ENCODE results near the gene FZD7. TPM values are rescaled to one million over a fixed set of nuclear protein-coding genes. Genes with fewer than 3 reads are reported as not detected.
A peak's percentile ranks its signal among the peaks of the same experiment; 100 is the strongest.

Gene FZD7
- total RNA-seq, 1 experiment from 2014 or later = 4.8 TPM

DNA sequence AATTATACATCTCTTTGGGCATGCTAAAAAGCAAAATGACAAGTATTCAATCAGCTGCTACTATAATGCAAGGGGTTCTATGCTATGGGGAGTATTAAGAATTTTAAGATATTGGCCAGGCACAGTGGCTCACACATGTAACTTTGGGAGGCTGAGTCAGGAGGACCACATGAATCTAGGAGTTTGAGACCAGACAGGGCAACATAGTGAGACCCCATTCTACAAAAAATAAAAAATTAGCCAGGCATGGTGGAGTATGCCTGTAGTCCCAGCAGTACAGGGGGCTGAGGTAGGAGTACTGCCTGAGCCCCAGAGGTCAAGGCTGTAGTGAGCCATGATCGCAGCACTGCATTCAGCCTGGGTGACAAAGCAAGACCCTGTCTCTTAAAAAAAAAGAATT is 33.9 kb downstream of the FZD7 start:
- no peak overlapping the region for H3K9ac ChIP-seq (ENCODE audit: low read length)
- TF ChIP-seq, protein P1, sequence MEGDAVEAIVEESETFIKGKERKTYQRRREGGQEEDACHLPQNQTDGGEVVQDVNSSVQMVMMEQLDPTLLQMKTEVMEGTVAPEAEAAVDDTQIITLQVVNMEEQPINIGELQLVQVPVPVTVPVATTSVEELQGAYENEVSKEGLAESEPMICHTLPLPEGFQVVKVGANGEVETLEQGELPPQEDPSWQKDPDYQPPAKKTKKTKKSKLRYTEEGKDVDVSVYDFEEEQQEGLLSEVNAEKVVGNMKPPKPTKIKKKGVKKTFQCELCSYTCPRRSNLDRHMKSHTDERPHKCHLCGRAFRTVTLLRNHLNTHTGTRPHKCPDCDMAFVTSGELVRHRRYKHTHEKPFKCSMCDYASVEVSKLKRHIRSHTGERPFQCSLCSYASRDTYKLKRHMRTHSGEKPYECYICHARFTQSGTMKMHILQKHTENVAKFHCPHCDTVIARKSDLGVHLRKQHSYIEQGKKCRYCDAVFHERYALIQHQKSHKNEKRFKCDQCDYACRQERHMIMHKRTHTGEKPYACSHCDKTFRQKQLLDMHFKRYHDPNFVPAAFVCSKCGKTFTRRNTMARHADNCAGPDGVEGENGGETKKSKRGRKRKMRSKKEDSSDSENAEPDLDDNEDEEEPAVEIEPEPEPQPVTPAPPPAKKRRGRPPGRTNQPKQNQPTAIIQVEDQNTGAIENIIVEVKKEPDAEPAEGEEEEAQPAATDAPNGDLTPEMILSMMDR (conservative IDR thresholded peaks at IDR 0.05; ENCODE audit: low read depth, low read length) = no peak
- TF ChIP-seq EZH2 (IDR thresholded peaks at IDR 0.05; ENCODE audit: low read length, unreplicated experiment) = no peak
- TF ChIP-seq EZH2phosphoT487 (IDR thresholded peaks at IDR 0.05; ENCODE audit: borderline replicate concordance, low read length) = no peak
- H3K9me2 ChIP-seq (replicated peaks; ENCODE audit: low read length) = no peaks in the 10 kb centered on the region
- POLR2A ChIA-PET (ENCODE audit: unreplicated experiment) = no interaction called here
- H2AFZ ChIP-seq (ENCODE audit: low read length) = no peak overlapping the region
- no peaks in the 10 kb centered on the region for H3K36me3 ChIP-seq (ENCODE audit: low read depth, low read length)
- no peaks in the 10 kb centered on the region for H3K79me2 ChIP-seq (ENCODE audit: low read length)
- H3K4me2 ChIP-seq (ENCODE audit: low read length) = no peak overlapping the region
- CTCF ChIA-PET = no interaction called here
- intact Hi-C loops (cut with micrococcal nuclease) = no loop called here
- no peaks in the 10 kb centered on the region for H3K27me3 ChIP-seq (ENCODE audit: low read length)
- H3K27ac ChIP-seq (ENCODE audit: low read length) = no peak overlapping the region
- no peak for DNase-seq
- H3K9me3 ChIP-seq (ENCODE audit: low read length) = no peaks in the 10 kb centered on the region
- H3F3A ChIP-seq (ENCODE audit: low read length, unreplicated experiment) = no peaks in the 10 kb centered on the region
- no peaks in the 10 kb centered on the region for H4K20me1 ChIP-seq (ENCODE audit: low read length)
- H3K4me1 ChIP-seq (ENCODE audit: insufficient read depth, low read length) = peaks cover 11% of the 10 kb centered on the region
- no TSS peak for BruUV-seq (replicated peaks)
- no peak for ATAC-seq
- H3K4me3 ChIP-seq (ENCODE audit: low read length) = no peak overlapping the region

DNA sequence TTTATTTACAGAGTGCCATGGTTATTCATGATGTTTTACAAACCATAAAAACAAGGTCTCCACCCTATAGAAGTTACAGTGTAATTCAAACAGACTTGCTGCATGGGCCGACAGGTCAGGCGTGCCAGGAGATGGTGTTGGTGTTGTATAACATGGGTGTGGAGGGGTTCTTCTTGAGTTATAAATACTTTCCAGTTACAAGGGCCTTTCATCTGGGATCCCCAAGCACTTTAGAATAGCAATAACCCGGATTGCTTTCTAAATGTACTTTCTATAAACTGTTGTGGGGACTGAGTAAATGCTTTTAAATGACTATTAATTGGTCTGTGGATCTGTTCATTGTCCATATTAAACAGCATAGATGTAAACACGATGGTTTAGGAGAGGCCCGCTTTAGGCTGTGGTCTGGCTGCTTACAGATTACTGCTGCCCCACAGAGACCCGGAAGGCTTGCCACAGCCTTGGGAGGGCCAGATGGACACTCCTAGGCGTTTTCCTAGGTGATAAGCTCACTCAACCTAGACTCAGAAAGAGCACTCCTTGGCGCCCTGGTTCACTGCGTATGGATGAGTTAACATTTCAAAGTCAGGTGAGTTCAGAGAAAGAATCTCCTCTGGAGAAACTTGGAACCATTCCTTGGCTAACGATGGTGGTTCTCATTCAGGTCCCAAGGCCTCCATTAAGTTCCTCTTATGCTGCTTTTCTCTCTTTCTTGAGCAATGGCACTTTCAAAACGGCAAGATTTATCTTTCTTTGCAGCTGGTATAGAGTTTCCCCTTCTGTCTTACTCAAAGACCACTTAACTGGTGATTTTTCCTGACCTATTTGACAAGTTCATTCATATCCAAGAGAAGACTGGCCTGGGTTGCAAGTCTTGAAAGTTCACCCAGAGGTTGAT is 35.8 kb downstream of the FZD7 start:
- Histone ChIP-seq H3K4me1 (ENCODE audit: insufficient read depth, low read length) (peaks cover 5% of the 10 kb centered on the region; the same call in 1 of the 2 replicates), H3K9me2 (replicated peaks; ENCODE audit: low read length) (no peaks in the 10 kb centered on the region), H3K9me3 (ENCODE audit: low read length) (no peaks in the 10 kb centered on the region), H3K4me2 (ENCODE audit: low read length) (no peak overlapping the region), H3K27ac (ENCODE audit: low read length) (no peak overlapping the region), H3K27me3 (ENCODE audit: low read length) (no peaks in the 10 kb centered on the region), H2AFZ (ENCODE audit: low read length) (no peak overlapping the region), H3K9ac (ENCODE audit: low read length) (no peak overlapping the region), H3K36me3 (ENCODE audit: low read depth, low read length) (no peaks in the 10 kb centered on the region), H4K20me1 (ENCODE audit: low read length) (no peaks in the 10 kb centered on the region), H3F3A (ENCODE audit: low read length, unreplicated experiment) (no peaks in the 10 kb centered on the region), H3K79me2 (ENCODE audit: low read length) (no peaks in the 10 kb centered on the region), H3K4me3 (ENCODE audit: low read length) (no peak overlapping the region)
- TF ChIP-seq, protein P1 (conservative IDR thresholded peaks at IDR 0.05; ENCODE audit: low read depth, low read length) = no peak
- no peak for TF ChIP-seq EZH2 (IDR thresholded peaks at IDR 0.05; ENCODE audit: low read length, unreplicated experiment)
- TF ChIP-seq EZH2phosphoT487 (IDR thresholded peaks at IDR 0.05; ENCODE audit: borderline replicate concordance, low read length) = no peak
- intact Hi-C loops (cut with micrococcal nuclease) = no loop called here
- no TSS peak for BruUV-seq (replicated peaks)
- ChIA-PET CTCF (no interaction called here), POLR2A (ENCODE audit: unreplicated experiment) (no interaction called here)
- peak; percentile 9 for DNase-seq
- ATAC-seq = peak; percentile 43; the same call in 1 of the 2 replicates

DNA sequence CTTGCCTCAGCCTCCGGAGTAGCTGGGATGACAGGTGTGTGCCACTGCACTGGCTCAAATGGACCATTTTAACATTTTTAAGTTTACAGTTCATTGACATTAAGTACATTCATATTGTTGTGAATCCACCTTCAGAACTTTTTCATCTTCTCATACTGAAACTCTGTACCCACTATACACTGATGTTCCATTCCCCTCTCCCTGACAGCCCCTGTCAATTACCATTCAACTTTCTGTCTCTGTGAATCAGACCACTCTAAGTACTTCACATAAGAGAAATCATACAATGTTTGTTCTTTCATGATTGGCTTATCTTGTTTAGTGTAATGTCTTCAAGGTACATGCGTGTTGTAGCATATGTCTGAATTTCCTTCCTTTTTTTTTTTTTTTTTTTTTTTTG is 37.5 kb downstream of the FZD7 start:
- Histone ChIP-seq H3K4me3 (ENCODE audit: low read length) (no peak overlapping the region), H3K27me3 (ENCODE audit: low read length) (no peaks in the 10 kb centered on the region), H4K20me1 (ENCODE audit: low read length) (no peaks in the 10 kb centered on the region), H3K9me2 (replicated peaks; ENCODE audit: low read length) (no peaks in the 10 kb centered on the region), H3F3A (ENCODE audit: low read length, unreplicated experiment) (no peaks in the 10 kb centered on the region), H3K9me3 (ENCODE audit: low read length) (no peaks in the 10 kb centered on the region), H3K36me3 (ENCODE audit: low read depth, low read length) (no peaks in the 10 kb centered on the region), H3K27ac (ENCODE audit: low read length) (no peak overlapping the region), H3K4me2 (ENCODE audit: low read length) (no peak overlapping the region), H3K4me1 (ENCODE audit: insufficient read depth, low read length) (no peaks in the 10 kb centered on the region), H3K9ac (ENCODE audit: low read length) (no peak overlapping the region), H3K79me2 (ENCODE audit: low read length) (no peaks in the 10 kb centered on the region), H2AFZ (ENCODE audit: low read length) (no peak overlapping the region)
- CTCF ChIA-PET = no interaction called here
- no peak for DNase-seq
- BruUV-seq (replicated peaks) = no TSS peak
- no peak for ATAC-seq
- POLR2A ChIA-PET (ENCODE audit: unreplicated experiment) = no interaction called here
- no peak for TF ChIP-seq EZH2 (IDR thresholded peaks at IDR 0.05; ENCODE audit: low read length, unreplicated experiment)
- TF ChIP-seq EZH2phosphoT487 (IDR thresholded peaks at IDR 0.05; ENCODE audit: borderline replicate concordance, low read length) = no peak
- TF ChIP-seq, protein P1 (conservative IDR thresholded peaks at IDR 0.05; ENCODE audit: low read depth, low read length) = no peak
- intact Hi-C loops (cut with micrococcal nuclease) = no loop called here

All from PC-3 (cell line).